ENCODE results near the gene PLBD2.

Gene PLBD2, protein sequence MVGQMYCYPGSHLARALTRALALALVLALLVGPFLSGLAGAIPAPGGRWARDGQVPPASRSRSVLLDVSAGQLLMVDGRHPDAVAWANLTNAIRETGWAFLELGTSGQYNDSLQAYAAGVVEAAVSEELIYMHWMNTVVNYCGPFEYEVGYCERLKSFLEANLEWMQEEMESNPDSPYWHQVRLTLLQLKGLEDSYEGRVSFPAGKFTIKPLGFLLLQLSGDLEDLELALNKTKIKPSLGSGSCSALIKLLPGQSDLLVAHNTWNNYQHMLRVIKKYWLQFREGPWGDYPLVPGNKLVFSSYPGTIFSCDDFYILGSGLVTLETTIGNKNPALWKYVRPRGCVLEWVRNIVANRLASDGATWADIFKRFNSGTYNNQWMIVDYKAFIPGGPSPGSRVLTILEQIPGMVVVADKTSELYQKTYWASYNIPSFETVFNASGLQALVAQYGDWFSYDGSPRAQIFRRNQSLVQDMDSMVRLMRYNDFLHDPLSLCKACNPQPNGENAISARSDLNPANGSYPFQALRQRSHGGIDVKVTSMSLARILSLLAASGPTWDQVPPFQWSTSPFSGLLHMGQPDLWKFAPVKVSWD

DNA sequence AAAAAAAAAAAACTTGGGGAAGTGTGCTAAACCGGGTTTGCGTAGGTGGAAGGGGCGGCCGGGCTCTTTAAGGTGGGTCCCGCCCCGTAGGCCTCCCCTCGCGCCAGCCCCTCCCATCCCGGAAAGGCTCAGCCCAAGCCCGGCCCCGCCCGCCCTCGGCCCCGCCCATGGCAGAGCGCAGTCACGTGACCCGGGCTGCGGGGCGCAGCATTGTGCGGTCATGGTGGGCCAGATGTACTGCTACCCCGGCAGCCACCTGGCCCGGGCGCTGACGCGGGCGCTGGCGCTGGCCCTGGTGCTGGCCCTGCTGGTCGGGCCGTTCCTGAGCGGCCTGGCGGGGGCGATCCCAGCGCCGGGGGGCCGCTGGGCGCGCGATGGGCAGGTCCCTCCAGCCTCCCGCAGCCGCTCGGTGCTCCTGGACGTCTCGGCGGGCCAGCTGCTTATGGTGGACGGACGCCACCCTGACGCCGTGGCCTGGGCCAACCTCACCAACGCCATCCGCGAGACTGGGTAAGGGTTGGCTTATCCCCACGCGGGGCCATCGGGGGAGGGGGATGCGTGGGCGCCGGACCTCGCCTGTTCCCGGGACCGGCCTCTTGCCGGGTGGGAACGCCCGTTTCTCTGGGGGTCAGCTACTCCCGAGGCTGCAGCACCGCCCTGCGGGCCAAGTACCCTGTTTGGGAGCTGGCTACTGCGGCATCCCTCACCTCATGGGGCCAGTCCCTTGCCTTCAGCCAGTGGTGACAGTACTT, at the start of gene PLBD2:
PLBD2 (plus strand) TSS at position 207 of the 752 bp plus-strand sequence; CDS start at position 221, 14 bp downstream.
- peak; percentile 96 to 97 for DNase-seq

DNA sequence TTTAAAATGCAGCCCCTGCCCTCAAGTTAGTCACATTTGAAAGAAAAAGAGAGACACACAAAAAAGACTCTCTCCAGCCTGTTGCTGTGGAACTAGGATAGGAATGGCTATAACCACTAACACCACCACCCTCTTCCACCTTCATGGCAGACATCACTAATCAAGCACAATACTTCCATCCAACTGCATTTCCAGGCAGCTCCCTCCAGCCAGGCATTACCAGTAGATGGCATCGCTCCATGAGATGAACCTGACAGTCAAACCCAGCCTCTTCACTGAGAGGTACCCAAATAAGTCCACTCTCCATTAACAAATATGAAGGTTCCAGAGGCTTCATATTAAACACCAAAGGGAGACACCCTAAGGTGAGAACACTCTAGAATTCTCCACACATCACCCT, 47.9 kb upstream of the PLBD2 start:
- no peak for DNase-seq

DNA sequence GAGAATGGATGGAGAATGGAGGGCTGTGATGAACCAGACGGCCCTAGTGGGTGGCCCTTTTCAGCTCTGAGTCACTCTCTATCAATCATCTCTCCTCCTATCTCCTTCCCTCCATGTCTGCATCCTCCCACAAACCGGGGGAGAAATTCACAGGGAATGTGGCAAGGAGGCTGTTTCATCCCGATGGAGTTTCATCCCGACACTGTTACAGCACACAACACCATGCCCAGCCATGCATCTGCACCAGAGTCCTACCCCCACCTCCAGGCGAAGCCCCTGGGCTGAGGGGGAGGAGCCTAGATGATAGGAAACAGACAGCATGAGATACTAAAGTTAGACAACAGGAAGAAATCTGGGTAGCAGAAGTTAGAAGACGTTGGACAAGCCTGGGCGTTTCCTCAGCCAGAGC, 44.3 kb upstream of the PLBD2 start:
- DNase-seq, result no peak

DNA sequence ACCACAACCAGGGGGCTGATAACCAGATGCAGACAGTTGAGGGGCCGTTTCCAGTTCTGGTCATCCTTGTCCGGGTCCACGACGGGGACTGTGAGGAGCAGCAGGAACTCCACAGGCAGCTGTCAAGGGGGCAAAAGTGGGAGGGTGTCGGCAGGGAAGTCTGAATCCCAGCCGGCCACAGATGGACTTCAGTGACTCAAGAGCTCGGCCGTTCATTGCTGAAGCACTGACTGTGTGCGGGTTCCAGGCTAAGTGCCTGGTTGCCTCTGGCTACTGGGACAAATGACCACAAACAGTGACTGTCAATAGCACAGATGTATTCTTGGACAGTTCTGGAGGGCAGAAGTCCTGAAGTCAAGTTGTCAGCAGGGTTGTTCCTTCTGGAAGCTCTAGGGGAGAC, 43.0 kb upstream of the PLBD2 start:
- no peak for DNase-seq

DNA sequence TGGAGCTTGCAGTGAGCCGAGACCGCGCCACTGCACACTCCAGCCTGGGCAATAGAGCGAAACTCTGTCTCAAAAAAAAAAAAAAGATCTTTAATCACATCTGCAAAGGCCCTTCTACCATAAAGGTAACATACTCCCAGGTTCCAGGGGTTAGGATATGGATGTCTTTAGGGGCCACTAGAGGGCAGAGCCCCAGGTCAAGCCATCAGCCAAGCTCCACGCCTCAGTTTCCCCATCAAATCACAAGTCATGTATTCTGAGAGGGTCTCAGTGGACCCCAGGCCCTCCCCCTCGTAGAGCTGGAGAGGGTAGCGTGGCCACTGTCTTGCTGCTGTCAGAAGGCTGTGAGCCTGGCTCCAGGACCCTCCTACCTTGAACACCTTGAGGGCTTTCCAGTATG, 42.2 kb upstream of the PLBD2 start:
- no peak for DNase-seq

DNA sequence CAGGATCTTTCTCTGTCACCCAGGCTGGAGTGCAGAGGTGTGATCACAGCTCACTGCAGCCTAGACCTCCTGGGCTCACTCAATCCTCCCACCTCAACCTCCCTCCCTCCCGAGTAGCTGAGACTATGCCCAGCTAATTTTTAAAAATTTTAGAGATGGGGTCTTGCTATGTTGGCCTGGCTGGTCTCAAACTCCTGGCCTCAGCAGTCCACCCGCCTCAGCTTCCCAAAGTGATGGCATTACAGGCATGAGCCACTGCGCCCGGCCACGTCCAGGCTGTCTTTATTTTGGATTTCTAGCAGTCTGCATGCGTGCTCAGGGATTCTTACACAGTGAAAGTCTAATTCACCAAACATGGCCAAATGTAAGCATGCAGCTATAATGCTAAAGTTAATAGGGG, 41.3 kb upstream of the PLBD2 start:
- DNase-seq, result no peak

DNA sequence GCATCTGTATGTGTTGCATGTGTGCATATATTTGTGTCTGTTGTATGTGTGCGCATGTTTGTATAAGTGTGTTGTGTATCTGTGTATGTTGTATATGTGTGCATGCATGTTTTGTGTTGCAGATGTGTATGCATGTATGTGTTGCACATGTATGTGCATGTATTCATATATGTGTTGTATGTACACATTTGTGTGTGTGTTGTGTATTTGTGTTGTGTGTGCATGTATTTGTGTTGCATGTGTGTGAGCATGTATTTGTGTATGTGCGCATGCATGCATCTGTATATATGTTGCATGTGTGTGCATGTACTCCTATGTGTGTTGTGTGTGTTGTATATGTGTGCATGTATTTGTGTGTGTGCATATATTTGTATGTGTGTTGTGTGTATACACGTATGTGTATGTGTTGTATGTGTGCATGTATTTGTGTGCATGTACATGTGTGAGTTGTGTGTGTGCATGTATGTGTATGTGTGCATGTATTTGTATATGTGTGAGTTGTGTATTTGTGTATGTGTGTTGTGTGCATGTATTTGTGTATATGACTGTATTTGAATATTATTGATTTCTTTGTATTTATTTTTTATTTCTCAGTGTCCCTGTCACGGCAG, 40.2 kb upstream of the PLBD2 start:
- no peak for DNase-seq

DNA sequence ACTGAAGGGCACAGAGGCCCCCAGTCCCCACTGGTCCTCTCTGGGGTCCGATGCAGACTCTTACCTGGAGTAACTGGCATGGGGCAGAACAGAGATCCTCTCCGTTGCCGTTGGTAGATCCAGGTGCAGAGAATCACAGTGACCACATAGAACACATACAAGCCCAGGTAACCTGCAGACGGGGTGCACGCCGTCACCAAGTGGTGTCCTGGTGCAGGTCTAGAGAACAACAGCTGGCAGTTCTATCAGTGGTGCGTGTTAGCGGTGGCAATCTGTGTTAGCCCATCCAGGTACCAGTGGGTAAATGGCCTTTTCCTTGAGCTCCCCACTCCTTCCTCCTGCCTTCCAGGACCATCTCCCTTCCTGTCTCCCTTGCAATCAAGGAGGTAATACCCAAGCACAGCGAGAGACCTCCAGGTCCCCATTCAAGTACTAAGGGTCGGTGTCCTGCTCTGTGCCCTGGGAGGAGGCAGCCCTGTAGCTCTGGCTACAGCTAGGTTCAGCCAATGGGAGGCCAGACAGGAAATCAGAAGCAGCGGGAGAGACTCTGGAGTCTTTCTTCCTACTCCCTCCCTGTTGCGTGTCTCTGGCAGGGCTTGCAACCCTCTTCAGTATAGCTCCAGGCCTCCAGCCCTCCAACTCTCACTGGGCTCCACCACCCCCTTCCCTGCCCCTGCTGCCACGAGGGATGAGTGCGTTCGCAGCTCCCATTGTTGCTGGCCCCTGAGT, 39.3 kb upstream of the PLBD2 start:
- no peak for DNase-seq

DNA sequence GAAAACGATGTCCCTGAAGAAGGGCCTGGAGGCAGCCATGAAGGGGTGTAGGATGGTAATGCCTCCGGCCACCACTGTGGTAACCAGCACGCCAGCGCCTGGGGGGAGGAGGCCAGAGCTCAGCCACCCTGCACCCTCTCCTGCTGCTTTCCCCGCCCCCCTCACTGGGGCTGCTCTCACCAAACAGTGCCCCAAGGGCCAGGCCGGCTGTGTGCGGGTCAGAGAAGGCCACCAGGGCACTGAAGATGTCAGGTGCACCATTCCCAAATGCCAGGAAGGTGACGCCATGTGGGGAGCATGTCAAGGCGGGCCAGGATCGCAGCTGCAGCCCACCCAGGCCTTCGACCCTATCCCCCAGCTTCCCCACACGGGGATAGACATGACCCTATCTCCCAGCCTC, 38.0 kb upstream of the PLBD2 start:
- DNase-seq, result no peak

DNA sequence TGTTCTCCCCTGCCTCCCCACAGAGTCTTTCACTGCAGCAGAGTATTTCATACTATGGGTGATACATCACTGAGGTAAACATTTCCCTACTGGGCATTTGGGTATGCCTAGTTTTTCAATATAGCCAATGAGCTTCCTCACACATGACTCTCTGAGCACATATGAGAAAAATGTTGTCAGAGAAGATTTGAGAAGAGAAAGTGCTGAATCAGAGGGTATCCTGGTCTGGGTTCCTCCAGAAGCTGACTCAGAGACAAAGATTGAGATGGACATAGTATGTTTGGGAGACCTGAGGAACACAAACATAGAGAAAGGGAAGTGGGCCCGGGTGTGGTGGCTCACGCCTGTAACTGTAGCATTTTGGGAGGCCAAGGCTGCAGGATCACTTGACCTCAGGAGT, 36.0 kb upstream of the PLBD2 start:
- no peak for DNase-seq

DNA sequence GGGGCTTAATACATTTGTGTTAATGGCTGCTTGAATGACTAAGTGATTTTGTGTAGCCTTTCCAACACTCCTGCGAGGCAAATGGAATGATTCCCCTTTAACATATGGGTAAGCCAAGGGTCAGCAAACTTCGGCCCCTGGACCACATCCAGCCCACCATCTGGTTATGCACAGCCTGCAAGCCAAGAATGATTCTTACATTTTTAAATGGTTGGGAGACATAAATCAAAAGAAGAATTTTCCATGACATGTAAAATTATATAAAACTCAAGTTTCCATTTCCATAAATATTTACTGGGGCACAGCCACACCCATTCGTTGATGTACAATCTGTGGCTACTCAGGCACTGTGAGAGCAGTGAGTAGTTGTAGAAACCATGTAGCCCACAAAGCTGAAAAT, 32.5 kb upstream of the PLBD2 start:
- no peak for DNase-seq

DNA sequence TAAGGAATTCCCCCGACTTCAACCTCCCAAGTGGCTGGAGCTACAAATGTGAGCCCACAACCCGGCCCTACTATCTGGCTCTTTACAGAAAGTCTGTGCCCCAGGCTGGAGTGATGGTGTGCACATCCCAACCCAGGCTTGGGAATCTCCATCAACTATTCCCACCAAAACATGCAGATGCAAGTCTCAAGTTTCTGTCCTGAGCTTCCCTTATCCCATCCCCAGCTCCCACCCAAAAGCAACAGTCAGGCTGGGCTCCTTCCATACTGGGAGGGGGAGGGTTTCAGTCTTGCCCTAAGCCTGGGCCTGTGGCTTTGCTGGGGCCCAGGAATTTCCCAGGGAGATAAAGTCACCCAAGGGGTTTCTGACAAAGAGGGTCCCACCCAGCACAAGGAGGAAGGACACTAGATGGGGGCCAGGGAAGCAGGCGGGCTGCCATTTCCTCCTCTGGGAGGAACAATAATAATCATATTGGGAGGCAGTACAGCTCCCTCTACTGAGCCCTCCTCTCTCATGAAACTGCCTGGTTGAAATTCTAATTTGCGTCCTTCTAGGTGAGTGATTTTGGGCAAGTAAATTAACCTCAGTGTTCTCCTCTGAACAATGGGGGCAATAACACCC, 31.5 kb upstream of the PLBD2 start:
- DNase-seq, result no peak

DNA sequence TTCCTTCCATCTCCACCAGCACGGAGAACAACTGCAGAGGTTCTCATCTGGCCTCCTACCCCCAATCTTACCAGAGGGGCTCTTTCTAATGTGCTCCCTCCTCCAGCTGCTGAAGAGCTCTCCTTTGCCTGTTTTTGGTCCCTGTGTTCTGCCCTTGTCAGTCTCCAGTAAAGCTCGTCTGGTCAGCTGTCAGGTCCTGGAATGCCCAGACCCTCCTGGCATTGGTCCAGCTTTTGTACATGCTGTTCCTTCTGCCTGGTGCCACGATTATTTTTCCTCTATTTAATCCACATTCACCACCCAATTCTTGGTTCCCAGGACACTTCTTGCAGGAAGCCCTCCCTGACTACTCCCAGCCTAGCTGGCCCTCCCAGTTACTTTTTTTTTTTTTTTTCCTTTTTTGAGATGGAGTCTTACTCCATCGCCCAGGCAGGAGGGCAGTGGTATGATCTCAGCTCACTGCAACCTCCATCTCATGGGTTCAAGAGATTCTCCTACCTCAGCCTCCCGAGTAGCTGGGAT, 30.0 kb upstream of the PLBD2 start:
- DNase-seq, result no peak

DNA sequence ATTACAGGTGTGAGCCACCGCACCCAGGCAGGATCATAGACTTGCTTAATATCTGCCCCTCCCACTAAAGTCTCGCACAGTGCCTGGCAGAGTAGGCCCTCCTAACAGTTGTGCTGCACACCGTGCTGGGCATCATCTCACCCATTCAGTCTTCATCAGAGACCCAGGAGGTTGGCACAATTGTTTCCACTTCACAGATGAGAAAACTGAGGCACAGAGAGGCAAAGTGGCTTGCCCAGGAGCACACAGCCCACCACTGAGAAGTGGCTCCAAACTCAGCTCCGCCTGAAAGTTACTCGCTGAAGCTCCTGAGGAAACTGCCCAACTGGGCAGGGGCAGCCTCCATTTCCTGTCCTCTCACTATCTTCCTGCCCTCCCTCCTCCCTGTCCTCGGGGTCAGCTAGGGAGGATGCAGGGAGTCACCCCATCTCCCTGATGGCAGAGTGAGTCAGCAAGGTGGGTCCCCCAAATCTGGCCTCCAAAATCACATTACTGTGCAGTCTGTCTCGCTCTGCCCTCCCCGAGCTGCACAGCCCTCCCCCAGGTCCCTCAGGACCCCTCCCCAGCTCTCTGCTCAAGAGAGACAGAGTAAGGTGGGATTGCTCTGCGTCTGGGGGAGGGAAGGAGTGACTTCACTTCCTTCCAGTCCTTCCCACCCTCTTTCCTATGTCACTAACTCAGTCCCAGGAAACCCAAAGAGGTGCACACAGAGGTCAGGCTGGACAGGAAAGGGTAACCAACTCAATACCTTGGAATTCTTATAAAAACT, 29.2 kb upstream of the PLBD2 start:
- no peak for DNase-seq

DNA sequence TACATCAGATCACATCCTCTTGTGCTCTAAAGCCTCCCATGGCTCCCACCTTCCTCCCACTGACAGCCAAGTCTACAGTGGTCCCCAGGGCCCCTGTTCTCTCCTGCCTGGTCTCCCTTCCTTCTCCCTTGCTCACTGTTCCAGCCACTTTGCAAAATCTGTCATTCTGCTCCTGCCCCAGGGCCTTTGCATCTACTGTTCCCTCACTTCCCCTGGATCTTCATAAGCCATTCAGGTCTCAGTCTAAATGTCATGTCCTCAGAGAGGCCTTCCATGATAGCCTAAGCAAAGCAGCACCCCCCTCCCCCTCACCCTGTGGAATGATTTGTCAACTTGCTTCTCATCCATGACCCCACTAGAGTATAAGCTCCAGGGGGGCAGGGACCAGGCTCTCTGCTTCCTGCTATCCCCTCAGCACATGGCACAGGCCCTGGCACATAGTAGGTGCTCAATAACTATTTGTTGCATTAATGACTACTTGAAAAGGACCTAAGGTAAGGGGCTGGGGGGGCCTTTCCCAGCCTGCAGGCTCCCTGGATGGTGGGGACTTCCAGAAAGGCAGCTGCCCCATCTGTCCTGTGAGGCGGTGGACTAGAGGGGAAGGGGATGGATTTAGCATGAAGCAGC, 28.5 kb upstream of the PLBD2 start:
- DNase-seq, result no peak

DNA sequence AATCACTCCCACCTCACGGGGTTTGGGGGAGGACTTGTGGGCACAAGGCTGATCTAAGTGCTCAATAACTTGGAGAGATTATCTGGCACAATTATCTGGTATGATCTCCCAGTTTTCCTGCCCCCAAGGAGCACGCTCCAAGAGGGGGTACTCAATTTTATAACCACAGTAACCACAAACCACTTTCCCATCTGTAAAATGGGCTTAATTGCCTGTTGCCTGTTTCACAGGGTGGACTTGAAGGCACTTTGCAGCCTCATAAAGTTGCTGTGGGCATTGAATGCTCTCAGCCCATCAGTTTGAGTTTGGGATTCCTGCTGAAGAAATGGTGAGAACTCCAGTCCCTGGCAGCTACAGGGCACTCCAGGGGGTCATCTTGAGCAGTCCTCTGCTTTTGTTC, 27.9 kb upstream of the PLBD2 start:
- no peak for DNase-seq

DNA sequence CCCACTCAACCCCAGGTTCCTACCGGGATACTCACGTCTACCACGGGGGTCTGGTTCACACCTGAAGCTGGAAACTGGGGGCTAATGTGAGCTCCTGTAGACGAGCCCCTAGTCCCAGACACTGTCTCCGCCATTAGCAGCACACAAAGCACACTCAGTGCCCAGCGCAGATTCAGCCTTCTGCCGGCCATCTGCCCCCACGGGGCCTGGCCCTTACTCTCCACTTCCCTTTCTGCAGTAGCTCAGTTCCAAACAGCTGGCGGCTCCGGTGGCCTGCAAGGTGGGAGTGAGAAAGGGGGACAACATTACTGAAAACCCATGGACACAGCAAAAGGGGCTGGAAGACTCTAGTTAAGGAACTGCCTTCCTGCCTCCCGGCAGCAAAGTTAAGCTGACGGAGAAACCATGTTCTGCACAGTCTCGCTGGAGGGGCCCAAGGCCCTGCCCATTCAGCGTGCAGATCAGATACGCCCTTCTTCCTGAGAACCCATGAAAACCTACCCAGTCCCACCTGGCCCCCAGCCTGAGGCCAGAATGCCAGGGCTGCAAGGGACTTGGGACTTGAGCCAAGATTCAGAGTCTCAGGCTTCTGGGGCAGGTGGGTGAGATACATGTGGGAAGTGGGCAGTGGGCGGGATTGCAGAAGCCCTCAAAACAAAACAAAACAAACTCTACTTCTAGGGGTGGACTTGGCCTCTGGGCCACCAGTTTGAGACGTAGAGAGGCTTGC, 25.5 kb upstream of the PLBD2 start:
- no peak for DNase-seq

DNA sequence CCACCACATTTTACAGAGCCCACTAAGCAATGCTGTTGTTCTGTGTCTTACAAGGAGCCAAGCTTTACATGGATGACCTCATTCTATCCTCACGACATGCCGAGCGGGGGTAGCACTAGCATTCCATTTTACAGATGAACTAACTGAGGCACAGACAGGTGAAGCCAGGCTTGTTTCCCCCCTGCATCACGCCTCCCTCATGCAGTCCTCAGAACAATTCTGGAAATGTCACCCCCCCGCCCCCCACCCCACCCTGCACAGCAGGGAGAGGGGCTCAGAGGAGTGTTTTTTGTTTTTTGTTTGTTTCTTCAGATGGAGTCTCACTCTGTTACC, 25.0 kb upstream of the PLBD2 start:
- DNase-seq, result no peak

DNA sequence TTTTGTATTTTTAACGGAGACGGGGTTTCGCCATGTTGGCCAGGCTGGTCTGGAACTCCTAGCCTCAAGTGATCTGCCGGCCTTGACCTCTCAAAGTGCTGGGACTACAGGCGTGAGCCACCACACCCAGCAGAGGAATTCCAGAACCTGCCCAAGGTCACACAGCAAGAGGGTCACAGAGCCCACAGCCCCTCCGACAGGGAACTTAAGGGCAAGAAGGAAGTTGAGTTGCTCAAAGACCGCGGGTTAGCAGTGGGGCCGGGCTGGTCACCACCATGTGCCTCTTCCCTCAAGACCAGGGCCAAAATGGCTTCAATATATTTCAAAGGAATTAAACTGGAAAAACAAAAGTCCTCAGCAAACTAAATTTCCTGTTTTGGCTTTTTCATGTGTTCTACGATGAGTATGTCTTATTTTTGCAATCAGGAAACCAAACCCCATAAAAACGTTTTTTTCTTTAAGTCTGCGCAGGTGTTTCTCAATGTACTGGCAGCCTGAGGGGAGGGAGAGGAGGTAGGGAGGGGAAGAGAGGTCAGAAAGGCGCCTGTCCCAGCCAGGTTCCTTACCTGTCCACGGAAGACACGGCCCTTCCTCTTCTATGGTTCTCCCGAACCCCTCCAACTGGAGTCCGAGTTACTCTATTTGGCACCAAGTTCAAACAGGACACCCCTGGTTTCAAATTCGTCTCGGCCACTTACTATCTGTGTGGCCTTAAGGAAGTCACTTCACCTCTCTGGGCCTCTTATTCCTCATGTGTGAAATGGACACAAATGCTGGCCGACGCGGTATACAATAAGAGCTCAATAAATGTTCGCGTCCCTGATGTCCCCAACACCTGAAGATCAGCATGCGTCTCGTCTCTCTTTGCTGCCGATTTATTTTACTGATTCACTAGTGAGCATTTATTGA, 24.3 kb upstream of the PLBD2 start:
- peak in 1 of 2 donors; percentile 35 for DNase-seq
